ENCODE measurements around the gene MCAT. TPM values are rescaled to one million over a fixed set of nuclear protein-coding genes. Genes with fewer than 3 reads are reported as not detected.
A peak's percentile ranks its signal among the peaks of the same experiment; 100 is the strongest.
"Not testable (repeated sequence)": the region's sequence is repeated elsewhere in the genome, so short reads cannot be mapped to it uniquely, and the experiment has no call there.

Gene MCAT
- total and polyA plus RNA-seq, 4 donors: 6.5 to 12.8 (median 9.9) TPM

DNA sequence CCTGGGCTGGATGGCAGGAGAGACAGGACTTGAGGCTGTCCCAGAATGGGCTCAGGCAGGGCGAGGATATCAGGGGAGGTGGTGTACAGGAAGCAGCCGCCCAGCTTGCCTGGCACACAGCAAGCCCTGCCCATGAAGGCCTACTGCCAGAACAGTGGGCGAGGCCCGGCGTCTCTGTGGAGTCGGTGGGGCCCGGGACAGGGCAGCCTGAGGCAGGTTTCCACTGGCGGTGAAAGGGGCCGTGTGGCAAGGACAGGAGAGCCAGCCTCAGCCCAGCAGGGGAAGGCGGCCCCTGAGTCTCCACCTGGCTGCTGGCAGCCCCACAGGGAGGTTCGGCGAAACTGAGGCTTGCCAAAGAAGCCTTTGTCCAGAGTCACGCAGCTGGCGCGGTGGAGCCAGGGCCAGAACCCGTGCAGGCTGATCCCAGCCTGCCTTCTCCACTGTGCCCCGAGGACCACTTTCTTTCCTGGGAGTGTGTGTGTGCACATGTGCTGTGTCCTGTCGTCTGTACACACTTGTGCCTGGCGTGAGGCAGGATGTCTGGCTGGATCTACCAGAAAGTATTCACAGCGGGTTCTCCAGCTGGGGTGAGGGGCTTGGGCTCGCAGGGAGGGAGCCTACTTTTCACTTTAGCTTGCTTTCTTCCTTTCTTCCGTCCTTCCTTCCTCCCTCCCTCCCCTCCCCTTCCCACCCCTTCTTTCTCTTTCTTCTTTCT, 9.3 kb upstream of the MCAT start:
- intact Hi-C loops (cut with DNase I): loop anchor here in 1 of 2 donors (2.0 kb wide), 1 partner anchor 34 kb away; the partner anchor contains the start of gene TTLL12
- 1 to 2% methylated on average over 22 of the region's 22 CpGs for WGBS, 2 donors
- peak; percentile 90 for DNase-seq
- ATAC-seq (ENCODE audit: low FRiP score): peak; percentile 79
- Histone ChIP-seq H3K27me3 (ENCODE audit: control insufficient read depth in 1 of 2, insufficient read depth in 2 of 2, low read length in 1 of 2) (no peaks in the 10 kb centered on the region), H3K4me3 (ENCODE audit: low read length in 2 of 2) (peak overlapping the region; percentile 68 to 78), H3K36me3 (ENCODE audit: control insufficient read depth in 1 of 2, insufficient read depth in 2 of 2, low read length in 1 of 2) (no peaks in the 10 kb centered on the region), H3K27ac (ENCODE audit: low read depth in 1 of 2, low read length in 2 of 2) (peak overlapping the region in 1 of 2 donors; percentile 87), H3K9me3 (ENCODE audit: control insufficient read depth, low read length) (no peaks in the 10 kb centered on the region), H3K4me1 (ENCODE audit: control insufficient read depth in 1 of 2, insufficient read depth in 2 of 2, low read length in 2 of 2) (no peaks in the 10 kb centered on the region)

GRCh38 chr22:43152003-43152356, 8.8 kb upstream of the MCAT start:
- DNase-seq: no peak
- H3K4me1 ChIP-seq (ENCODE audit: control insufficient read depth in 1 of 2, insufficient read depth in 2 of 2, low read length in 2 of 2): no peaks in the 10 kb centered on the region
- no peaks in the 10 kb centered on the region for H3K9me3 ChIP-seq (ENCODE audit: control insufficient read depth, low read length)
- no peak for ATAC-seq (ENCODE audit: low FRiP score)
- no peaks in the 10 kb centered on the region for H3K36me3 ChIP-seq (ENCODE audit: control insufficient read depth in 1 of 2, insufficient read depth in 2 of 2, low read length in 1 of 2)
- peak overlapping the region in 1 of 2 donors; percentile 87 for H3K27ac ChIP-seq (ENCODE audit: low read depth in 1 of 2, low read length in 2 of 2)
- WGBS, 2 donors: 1 to 5% methylated on average over 18 of the region's 18 CpGs
- no peaks in the 10 kb centered on the region for H3K27me3 ChIP-seq (ENCODE audit: control insufficient read depth in 1 of 2, insufficient read depth in 2 of 2, low read length in 1 of 2)
- intact Hi-C loops (cut with DNase I): loop anchor here in 1 of 2 donors (2.0 kb wide), 1 partner anchor 35 kb away; the partner anchor contains the start of gene TTLL12
- peak overlapping the region; percentile 68 to 78 for H3K4me3 ChIP-seq (ENCODE audit: low read length in 2 of 2)

GRCh38 chr22:43151251-43152002, 8.2 kb upstream of the MCAT start, which contains the start of gene TSPO:
Gene TSPO (plus strand): TSS chr22:43151559. CDS start chr22:43159239, 7,680 bp downstream.
- H3K36me3 ChIP-seq (ENCODE audit: control insufficient read depth in 1 of 2, insufficient read depth in 2 of 2, low read length in 1 of 2): no peaks in the 10 kb centered on the region
- intact Hi-C loops (cut with DNase I): loop anchor here in 1 of 2 donors (2.0 kb wide), 1 partner anchor 35 kb away; the partner anchor contains the start of gene TTLL12
- peak; percentile 91 to 95 for DNase-seq
- 0 to 1% methylated on average over 61 to 75 of the region's 75 CpGs for WGBS, 2 donors
- H3K9me3 ChIP-seq (ENCODE audit: control insufficient read depth, low read length): no peaks in the 10 kb centered on the region
- no peaks in the 10 kb centered on the region for H3K27me3 ChIP-seq (ENCODE audit: control insufficient read depth in 1 of 2, insufficient read depth in 2 of 2, low read length in 1 of 2)
- H3K4me1 ChIP-seq (ENCODE audit: control insufficient read depth in 1 of 2, insufficient read depth in 2 of 2, low read length in 2 of 2): no peaks in the 10 kb centered on the region
- ATAC-seq (ENCODE audit: low FRiP score): peak; percentile 89
- H3K27ac ChIP-seq (ENCODE audit: low read depth in 1 of 2, low read length in 2 of 2): peak within 1 kb of the TSS in 1 of 2 donors; percentile 87
- peak within 1 kb of the TSS; percentile 68 to 78 for H3K4me3 ChIP-seq (ENCODE audit: low read length in 2 of 2)

DNA sequence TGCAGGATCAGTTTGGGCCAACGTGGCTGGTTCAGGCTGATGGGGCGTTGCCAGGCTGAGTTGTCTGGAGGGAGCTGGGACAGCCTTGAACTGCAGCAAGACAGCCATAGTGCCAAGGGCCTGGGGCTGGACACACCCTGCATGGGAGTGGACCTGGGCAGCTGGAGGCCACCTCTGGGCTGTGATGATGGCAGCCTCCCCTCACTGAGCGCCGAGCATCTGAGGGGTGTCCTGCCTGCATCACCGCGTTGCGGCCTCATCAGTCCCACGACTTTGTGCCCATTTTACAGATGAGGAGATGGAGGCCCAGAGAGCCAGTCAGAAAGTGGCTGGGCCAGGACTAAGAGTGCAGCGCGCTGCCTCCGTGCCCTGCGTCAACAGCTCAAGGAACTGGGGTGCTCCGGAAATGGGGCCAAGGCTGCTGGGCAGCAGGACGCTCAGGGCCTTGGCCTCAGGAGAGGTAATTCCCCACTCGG, 7.6 kb upstream of the MCAT start:
- ATAC-seq (ENCODE audit: low FRiP score) (no peak), DNase-seq (no peak)
- Histone ChIP-seq H3K27ac (ENCODE audit: low read depth in 1 of 2, low read length in 2 of 2) (no peak overlapping the region), H3K27me3 (ENCODE audit: control insufficient read depth in 1 of 2, insufficient read depth in 2 of 2, low read length in 1 of 2) (no peaks in the 10 kb centered on the region), H3K36me3 (ENCODE audit: control insufficient read depth in 1 of 2, insufficient read depth in 2 of 2, low read length in 1 of 2) (no peaks in the 10 kb centered on the region), H3K4me3 (ENCODE audit: low read length in 2 of 2) (no peak overlapping the region), H3K4me1 (ENCODE audit: control insufficient read depth in 1 of 2, insufficient read depth in 2 of 2, low read length in 2 of 2) (no peaks in the 10 kb centered on the region), H3K9me3 (ENCODE audit: control insufficient read depth, low read length) (no peaks in the 10 kb centered on the region)
- intact Hi-C loops (cut with DNase I): no loop called here
- 58 to 64% methylated on average over 15 of the region's 15 CpGs for WGBS, 2 donors

- H3K4me3 ChIP-seq (ENCODE audit: low read length in 2 of 2): no peak overlapping the region
- intact Hi-C loops (cut with DNase I): no loop called here
- no peaks in the 10 kb centered on the region for H3K36me3 ChIP-seq (ENCODE audit: control insufficient read depth in 1 of 2, insufficient read depth in 2 of 2, low read length in 1 of 2)
- DNase-seq: peak in 1 of 2 donors; percentile 63
- no peak overlapping the region for H3K27ac ChIP-seq (ENCODE audit: low read depth in 1 of 2, low read length in 2 of 2)
- H3K27me3 ChIP-seq (ENCODE audit: control insufficient read depth in 1 of 2, insufficient read depth in 2 of 2, low read length in 1 of 2): no peaks in the 10 kb centered on the region
- ATAC-seq (ENCODE audit: low FRiP score): no peak
- 73% methylated on average over 6 of the region's 6 CpGs for WGBS, 2 donors
- H3K9me3 ChIP-seq (ENCODE audit: control insufficient read depth, low read length): no peaks in the 10 kb centered on the region
- no peaks in the 10 kb centered on the region for H3K4me1 ChIP-seq (ENCODE audit: control insufficient read depth in 1 of 2, insufficient read depth in 2 of 2, low read length in 2 of 2)
These were observed 5.4 kb upstream of the MCAT start for GRCh38 chr22:43148581-43148980.

DNA sequence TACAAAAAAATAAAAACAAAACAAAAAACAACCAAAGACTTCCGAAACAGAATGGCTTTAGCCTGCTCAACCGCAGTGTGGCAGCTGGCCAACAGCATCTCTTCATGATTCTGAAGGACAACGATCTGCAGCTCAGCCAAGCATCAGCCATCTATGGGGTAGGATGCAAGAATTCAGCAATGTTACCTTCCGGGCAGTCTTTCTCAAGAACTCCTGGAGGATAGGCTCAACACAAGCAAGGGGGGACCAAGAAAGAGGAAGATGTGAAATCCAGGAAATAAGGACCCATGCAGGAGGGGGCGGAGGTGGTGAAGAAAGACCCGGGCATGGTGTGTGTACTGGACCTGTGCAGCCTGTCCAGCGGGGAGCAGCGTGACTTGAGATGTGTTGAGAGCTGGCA, 4.6 kb upstream of the MCAT start:
- H3K4me3 ChIP-seq (ENCODE audit: low read length in 2 of 2): no peak overlapping the region
- H3K36me3 ChIP-seq (ENCODE audit: control insufficient read depth in 1 of 2, insufficient read depth in 2 of 2, low read length in 1 of 2): no peaks in the 10 kb centered on the region
- no peak overlapping the region for H3K27ac ChIP-seq (ENCODE audit: low read depth in 1 of 2, low read length in 2 of 2)
- no peaks in the 10 kb centered on the region for H3K9me3 ChIP-seq (ENCODE audit: control insufficient read depth, low read length)
- no peaks in the 10 kb centered on the region for H3K4me1 ChIP-seq (ENCODE audit: control insufficient read depth in 1 of 2, insufficient read depth in 2 of 2, low read length in 2 of 2)
- 66 to 72% methylated on average over 8 of the region's 8 CpGs for WGBS, 2 donors
- DNase-seq (peak in 1 of 2 donors; percentile 68), ATAC-seq (ENCODE audit: low FRiP score) (no peak)
- H3K27me3 ChIP-seq (ENCODE audit: control insufficient read depth in 1 of 2, insufficient read depth in 2 of 2, low read length in 1 of 2): no peaks in the 10 kb centered on the region
- intact Hi-C loops (cut with DNase I): no loop called here

DNA sequence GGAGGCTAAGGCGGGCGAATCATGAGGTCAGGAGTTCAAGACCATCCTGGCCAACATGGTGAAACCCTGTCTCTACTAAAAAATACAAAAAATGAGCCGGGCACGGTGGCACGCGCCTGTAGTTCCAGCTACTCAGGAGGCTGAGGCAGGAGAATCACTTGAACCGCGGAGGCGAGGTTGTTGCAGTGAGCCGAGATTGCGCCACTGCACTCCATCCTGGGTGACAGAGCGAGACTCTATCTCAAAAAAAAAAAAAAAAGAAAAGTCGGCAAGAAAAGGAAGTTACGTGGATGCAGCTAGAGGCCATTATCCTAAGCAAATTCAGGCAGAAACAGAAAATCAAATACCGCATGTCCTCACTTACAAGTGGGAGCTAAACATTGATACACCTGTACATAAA, 3.1 kb upstream of the MCAT start:
- H3K9me3 ChIP-seq (ENCODE audit: control insufficient read depth, low read length); intact Hi-C loops (cut with DNase I); ATAC-seq (ENCODE audit: low FRiP score); H3K4me1 ChIP-seq (ENCODE audit: control insufficient read depth in 1 of 2, insufficient read depth in 2 of 2, low read length in 2 of 2); H3K27me3 ChIP-seq (ENCODE audit: control insufficient read depth in 1 of 2, insufficient read depth in 2 of 2, low read length in 1 of 2); H3K4me3 ChIP-seq (ENCODE audit: low read length in 2 of 2); H3K27ac ChIP-seq (ENCODE audit: low read depth in 1 of 2, low read length in 2 of 2); H3K36me3 ChIP-seq (ENCODE audit: control insufficient read depth in 1 of 2, insufficient read depth in 2 of 2, low read length in 1 of 2): not testable (repeated sequence)
- DNase-seq: peak in 1 of 2 donors; percentile 62
- WGBS, 2 donors: 92% methylated on average over 15 of the region's 15 CpGs

- not testable (repeated sequence) for ATAC-seq (ENCODE audit: low FRiP score); H3K27me3 ChIP-seq (ENCODE audit: control insufficient read depth in 1 of 2, insufficient read depth in 2 of 2, low read length in 1 of 2)
- WGBS, 2 donors: 88 to 90% methylated on average over 8 of the region's 8 CpGs
These were observed 2.2 kb upstream of the MCAT start for GRCh38 chr22:43145371-43145770.

More at GRCh38 chr22:43145371-43145770, 2.2 kb upstream of the MCAT start:
- H3K36me3 ChIP-seq (ENCODE audit: control insufficient read depth in 1 of 2, insufficient read depth in 2 of 2, low read length in 1 of 2); H3K4me1 ChIP-seq (ENCODE audit: control insufficient read depth in 1 of 2, insufficient read depth in 2 of 2, low read length in 2 of 2); H3K9me3 ChIP-seq (ENCODE audit: control insufficient read depth, low read length); H3K27ac ChIP-seq (ENCODE audit: low read depth in 1 of 2, low read length in 2 of 2); DNase-seq; intact Hi-C loops (cut with DNase I); H3K4me3 ChIP-seq (ENCODE audit: low read length in 2 of 2): not testable (repeated sequence)

Data from aorta (tissue), 5 donors.